GM18498 (cell line): ENCODE measurements around the gene CPNE8.

Experiments
- ATAC-seq: cut with Tn5 transposase; IDR thresholded peaks from one replicate; pipeline ENCODE4 v1.9.1; 2021; ENCODE audit warnings: mild to moderate bottlenecking, moderate library complexity; ENCODE audit not compliant: unreplicated experiment

CPNE8 gene

GRCh38 chr12:38653650-38654049, 251.7 kb downstream of the CPNE8 start:
- ATAC-seq = no peak

GRCh38 chr12:38648813-38649212, 256.6 kb downstream of the CPNE8 start:
- no peak for ATAC-seq

- no peak for ATAC-seq
Measured at GRCh38 chr12:38646146-38646545, 259.2 kb downstream of the CPNE8 start.

DNA sequence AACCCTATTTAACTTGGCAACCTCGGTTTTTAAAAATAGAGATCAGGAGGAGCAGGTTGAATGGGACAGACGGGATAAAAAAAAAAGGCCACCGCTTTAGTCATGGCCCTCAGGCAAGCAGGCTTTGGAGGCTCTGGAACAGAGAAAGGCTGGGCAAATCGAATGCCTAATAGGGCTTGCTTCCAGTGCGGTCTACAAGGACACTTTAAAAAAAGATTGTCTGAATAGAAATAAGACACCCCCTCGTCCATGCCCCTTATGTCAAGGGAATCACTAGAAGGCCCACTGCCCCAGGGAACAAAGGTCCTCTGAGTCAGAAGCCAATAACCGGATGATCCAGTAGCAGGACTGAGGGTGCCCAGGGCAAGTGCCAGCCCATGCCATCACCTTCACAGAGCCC, 265.8 kb downstream of the CPNE8 start:
- no peak for ATAC-seq

DNA sequence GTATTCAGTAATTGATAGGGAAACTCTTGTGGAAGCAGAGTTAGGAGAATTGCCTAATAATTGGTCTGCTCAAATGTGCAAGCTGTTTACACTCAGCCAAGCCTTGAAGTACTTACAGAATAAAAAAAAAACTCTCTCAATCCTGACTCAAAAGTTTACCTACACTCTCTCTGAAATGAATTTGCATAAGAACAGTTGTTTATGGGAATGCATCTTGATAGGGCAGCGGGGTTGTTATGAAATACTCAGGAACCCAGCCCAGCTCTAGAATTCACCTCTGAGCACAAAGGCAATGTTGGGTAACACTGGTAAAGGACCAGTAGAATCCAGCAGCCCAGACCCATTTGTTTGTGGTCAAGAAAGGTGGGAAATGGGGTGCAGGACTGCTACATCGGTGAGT, 267.0 kb downstream of the CPNE8 start:
- no peak for ATAC-seq

DNA sequence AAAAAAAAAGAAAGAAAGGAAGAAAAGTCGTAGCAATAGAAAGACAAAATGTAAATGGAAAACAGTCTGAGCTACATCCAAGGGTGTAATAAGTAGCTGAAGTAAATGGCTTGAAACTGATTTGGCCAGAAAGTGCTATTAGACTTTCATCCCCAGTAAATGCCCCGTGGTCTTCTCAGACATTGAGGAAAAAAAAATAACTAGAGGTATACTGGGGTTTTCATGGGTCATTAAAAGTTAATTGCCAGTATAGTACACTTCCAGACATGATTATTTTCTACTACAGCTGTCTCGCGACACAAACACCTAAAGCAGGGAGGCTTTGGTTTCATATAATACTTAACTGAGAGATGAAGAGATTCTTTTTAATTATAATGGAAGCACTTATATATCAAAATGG, 271.9 kb downstream of the CPNE8 start:
- ATAC-seq = no peak

GRCh38 chr12:38629064-38629463, 276.3 kb downstream of the CPNE8 start:
- ATAC-seq = no peak

DNA sequence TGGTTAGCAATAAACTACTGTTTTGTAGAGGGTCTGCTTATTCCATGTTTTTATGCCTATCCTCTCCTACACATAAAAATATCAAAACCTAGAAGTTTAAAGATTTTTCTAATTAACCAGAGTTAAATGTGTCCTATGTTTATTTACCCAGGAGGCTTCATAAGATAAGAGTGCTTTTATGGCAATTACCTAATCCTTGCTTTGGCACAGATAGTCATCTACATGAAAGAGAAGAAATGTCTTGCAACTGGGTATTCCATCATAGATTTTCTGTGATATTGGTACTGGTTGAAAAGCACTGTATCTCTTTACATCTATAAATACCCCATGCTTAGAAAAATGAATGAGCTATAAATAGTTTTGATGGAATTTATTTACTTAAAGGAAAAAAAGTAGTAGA, 277.1 kb downstream of the CPNE8 start:
- ATAC-seq = no peak

DNA sequence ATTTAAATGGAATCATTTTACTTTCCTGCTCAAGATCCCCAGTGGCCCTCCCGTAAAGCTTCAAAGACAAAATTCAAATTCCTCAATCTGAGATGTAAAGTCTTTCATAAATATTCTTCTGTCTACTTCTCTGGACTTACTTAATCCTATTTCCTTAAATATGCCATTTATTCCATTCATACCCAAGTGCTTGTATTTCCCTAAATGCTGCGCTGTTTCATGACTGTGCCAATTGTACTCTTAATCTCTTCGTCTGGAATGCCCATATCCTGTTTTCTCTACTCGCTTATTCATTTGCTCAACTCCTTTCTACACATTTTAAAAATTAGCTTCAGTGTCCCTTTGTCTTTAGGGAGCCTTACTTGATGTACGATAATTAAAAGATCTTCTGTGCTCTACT, 280.1 kb downstream of the CPNE8 start:
- no peak for ATAC-seq

- ATAC-seq = no peak
Measured at GRCh38 chr12:38614171-38614570, 291.2 kb downstream of the CPNE8 start.

DNA sequence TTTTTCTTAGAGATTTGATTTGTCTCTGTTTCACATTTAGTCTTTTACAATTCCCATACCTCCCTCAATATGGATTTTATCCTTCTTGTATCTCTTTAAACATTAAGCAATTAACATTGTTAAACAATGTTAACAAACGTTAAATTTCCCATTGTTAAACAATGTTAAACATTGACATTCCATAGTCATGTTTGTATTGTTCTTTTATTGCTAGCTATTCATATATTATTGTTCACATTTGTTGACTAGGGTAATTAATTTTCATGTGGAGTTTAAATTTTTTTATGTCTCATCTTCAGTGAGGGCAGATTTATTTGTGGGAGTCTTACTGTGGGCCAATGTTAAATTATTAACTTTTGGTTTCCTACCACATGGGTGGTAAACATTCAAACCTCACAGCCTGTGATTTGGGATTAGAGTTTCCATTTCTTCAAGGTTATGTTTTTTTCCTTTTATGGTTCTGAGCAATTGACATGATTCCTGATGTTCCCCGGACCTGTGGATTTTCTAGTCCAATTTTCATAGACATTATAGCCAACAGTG, 294.5 kb downstream of the CPNE8 start:
- ATAC-seq = no peak

- ATAC-seq = no peak
Measured at GRCh38 chr12:38607295-38607694, 298.1 kb downstream of the CPNE8 start.
